IPS-18c (cell line): Measurements from ENCODE around the gene TJAP1.
A peak's percentile ranks its signal among the peaks of the same experiment; 100 is the strongest.
"Not testable (repeated sequence)": the region's sequence is repeated elsewhere in the genome, so short reads cannot be mapped to it uniquely, and the experiment has no call there.

Experiments used
- H3K4me3 ChIP-seq: 2 replicates; pipeline ENCODE4 v1.7.0; 2013; ENCODE audit warnings: low read depth, mild to moderate bottlenecking, low read length, moderate library complexity; ENCODE audit not compliant: insufficient read depth
- H3K9me3 ChIP-seq: one replicate; pipeline ENCODE4 v1.6.1; 2013; ENCODE audit warnings: mild to moderate bottlenecking, low read length, moderate library complexity; ENCODE audit not compliant: control insufficient read depth, insufficient read depth

Gene TJAP1

GRCh38 chr6:43494321-43494720, 17.0 kb downstream of the TJAP1 start:
- no peak overlapping the region for H3K4me3 ChIP-seq
- no peaks in the 10 kb centered on the region for H3K9me3 ChIP-seq

- Histone ChIP-seq H3K4me3 (no peak overlapping the region), H3K9me3 (no peaks in the 10 kb centered on the region)
Measured at GRCh38 chr6:43494766-43495165, 17.4 kb downstream of the TJAP1 start.

- Histone ChIP-seq H3K4me3 (no peak overlapping the region), H3K9me3 (no peaks in the 10 kb centered on the region)
Measured at GRCh38 chr6:43495409-43495941, 18.1 kb downstream of the TJAP1 start.

GRCh38 chr6:43496370-43497128, 19.2 kb downstream of the TJAP1 start:
- no peaks in the 10 kb centered on the region for H3K9me3 ChIP-seq
- no peak overlapping the region for H3K4me3 ChIP-seq

DNA sequence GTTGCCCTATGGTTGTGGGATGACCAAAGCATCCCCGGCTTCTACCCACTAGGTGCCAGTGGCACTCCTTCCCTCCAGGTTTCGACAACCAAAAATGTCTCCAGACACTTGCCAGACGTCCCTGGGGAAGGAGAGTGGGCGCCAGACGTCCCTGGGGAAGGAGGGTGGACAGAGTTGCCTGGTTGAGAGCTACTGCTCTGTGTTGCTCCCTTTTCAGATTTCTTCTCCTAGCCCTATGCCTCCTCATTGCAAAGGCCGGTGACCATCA, 19.7 kb downstream of the TJAP1 start:
- Histone ChIP-seq H3K4me3 (no peak overlapping the region), H3K9me3 (no peaks in the 10 kb centered on the region)

GRCh38 chr6:43497689-43498088, 20.3 kb downstream of the TJAP1 start:
- H3K4me3 ChIP-seq: no peak overlapping the region
- no peaks in the 10 kb centered on the region for H3K9me3 ChIP-seq

DNA sequence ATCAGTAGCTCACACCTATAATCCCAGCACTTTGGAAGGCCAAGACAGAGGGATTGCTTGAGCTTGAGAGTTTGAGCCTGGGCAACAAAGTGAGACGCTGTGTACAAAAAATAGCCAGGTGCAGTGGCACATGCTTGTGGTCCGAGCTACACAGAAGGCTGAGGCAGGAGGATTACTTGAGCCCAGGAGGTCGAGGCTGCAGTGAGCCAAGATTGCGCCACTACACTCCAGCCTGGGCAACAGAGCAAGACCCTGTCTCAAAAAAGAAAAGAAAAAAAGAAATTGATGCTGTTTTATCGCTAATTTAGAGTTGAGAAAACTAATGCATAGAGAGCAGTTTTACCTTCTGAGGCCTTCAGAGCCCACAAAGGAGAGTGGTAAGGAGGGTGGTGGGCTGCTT, 20.9 kb downstream of the TJAP1 start:
- H3K9me3 ChIP-seq, H3K4me3 ChIP-seq: not testable (repeated sequence)

- no peak overlapping the region for H3K4me3 ChIP-seq
- H3K9me3 ChIP-seq: no peaks in the 10 kb centered on the region
Measured at GRCh38 chr6:43499028-43499815, 21.9 kb downstream of the TJAP1 start.

DNA sequence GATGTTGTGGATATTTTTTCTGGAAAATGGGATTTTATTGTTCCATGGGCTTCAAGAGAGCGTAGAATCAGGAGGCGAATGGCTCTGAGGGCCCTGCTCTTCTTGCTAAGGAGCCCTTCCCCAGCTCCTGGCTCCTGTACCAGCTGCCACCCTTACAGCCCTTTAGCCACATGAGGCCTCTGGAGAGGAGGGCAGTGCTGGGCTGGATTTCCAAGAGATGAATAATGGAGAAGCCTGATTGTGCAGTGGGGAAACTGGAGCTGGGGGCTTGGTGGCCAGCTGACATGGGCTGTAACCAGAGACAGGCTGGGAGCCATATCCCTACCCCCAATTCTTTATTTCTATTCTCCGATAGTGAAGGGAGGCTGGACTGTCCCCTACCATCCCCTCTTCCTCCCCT, 23.6 kb downstream of the TJAP1 start:
- H3K4me3 ChIP-seq: no peak overlapping the region
- H3K9me3 ChIP-seq: no peaks in the 10 kb centered on the region

GRCh38 chr6:43502666-43503065, 25.3 kb downstream of the TJAP1 start:
- Histone ChIP-seq H3K9me3 (no peaks in the 10 kb centered on the region), H3K4me3 (no peak overlapping the region)

DNA sequence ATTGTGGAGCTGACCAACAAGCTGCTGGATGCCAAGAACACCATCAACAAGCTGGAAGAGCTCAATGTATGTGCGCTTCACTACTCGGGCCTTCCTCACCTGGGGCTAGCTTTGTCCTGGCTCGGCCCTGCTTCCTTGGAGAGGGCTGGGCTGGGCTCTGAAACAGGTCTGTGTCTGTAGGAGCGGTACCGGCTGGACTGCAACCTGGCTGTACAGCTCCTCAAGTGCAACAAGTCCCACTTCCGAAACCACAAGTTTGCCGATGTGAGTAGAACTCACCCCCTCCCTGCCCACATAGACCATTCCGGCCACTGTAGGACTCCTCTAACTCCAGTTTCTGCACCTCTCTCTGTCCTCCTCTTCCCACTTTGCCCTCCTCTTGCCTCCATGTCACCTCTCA, 26.1 kb downstream of the TJAP1 start:
- no peak overlapping the region for H3K4me3 ChIP-seq
- H3K9me3 ChIP-seq: no peaks in the 10 kb centered on the region

- no peaks in the 10 kb centered on the region for H3K9me3 ChIP-seq
- no peak overlapping the region for H3K4me3 ChIP-seq
Measured at GRCh38 chr6:43504756-43505593, 27.6 kb downstream of the TJAP1 start.

- no peak overlapping the region for H3K4me3 ChIP-seq
- no peaks in the 10 kb centered on the region for H3K9me3 ChIP-seq
Measured at GRCh38 chr6:43505718-43506117, 28.3 kb downstream of the TJAP1 start.

GRCh38 chr6:43506171-43506570, 28.8 kb downstream of the TJAP1 start:
- Histone ChIP-seq H3K4me3 (no peak overlapping the region), H3K9me3 (no peaks in the 10 kb centered on the region)

DNA sequence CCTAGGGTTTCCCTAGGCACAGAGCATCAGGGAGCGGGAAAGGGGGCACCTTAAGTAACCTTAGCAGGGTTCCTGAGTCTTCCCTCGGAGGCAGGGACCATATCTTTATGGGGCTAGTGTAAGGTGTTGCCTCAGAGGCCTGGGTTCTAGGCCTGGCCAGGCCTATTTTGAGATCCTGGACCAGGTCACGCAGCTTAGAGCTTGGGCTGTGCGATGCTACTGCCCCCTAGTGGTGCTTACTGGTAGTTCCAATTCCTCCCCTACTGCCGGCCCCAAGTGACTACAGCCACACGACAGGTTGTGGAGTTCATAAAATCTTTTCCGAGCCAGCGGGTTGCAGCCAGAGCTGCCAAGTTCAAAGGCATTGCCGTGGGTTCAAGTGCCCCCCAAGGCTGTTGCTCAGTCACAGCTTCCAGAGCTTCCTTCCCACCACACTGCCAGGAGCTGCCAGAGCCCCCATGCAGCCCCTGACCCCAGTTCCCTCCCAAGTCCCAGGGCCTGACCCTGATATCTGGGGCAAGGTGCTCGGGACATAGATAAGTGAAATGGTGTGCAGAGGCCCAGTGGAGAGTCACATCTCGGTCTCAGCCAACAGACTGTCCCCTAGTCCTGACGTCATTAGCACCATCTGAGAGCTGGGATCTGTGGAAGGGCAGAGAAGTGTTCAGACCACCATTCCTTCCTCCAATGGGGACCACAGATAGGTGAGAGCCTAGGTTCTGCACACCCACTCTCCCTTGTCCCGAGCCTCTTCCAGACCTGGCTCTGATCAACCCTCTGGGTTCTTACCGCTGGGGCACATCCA, 29.5 kb downstream of the TJAP1 start:
- Histone ChIP-seq H3K9me3 (no peaks in the 10 kb centered on the region), H3K4me3 (no peak overlapping the region)

- H3K9me3 ChIP-seq: no peaks in the 10 kb centered on the region
- H3K4me3 ChIP-seq: peak overlapping the region; percentile 71; the same call in 1 of the 2 replicates
Measured at GRCh38 chr6:43508481-43509141, 31.2 kb downstream of the TJAP1 start.
